ENCODE data around the gene STOML2.

GRCh38 chr9:35054871-35055644, 47.9 kb downstream of the STOML2 start:
- TF ChIP-seq, protein P1, sequence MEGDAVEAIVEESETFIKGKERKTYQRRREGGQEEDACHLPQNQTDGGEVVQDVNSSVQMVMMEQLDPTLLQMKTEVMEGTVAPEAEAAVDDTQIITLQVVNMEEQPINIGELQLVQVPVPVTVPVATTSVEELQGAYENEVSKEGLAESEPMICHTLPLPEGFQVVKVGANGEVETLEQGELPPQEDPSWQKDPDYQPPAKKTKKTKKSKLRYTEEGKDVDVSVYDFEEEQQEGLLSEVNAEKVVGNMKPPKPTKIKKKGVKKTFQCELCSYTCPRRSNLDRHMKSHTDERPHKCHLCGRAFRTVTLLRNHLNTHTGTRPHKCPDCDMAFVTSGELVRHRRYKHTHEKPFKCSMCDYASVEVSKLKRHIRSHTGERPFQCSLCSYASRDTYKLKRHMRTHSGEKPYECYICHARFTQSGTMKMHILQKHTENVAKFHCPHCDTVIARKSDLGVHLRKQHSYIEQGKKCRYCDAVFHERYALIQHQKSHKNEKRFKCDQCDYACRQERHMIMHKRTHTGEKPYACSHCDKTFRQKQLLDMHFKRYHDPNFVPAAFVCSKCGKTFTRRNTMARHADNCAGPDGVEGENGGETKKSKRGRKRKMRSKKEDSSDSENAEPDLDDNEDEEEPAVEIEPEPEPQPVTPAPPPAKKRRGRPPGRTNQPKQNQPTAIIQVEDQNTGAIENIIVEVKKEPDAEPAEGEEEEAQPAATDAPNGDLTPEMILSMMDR (IDR thresholded peaks at IDR 0.05): no peak
- TF ChIP-seq POLR2A (IDR thresholded peaks at IDR 0.05) (no peak), POLR2AphosphoS5 (IDR thresholded peaks at IDR 0.05) (no peak)
